Measurements from ENCODE around the gene TTC39C.

- no peak for TF ChIP-seq CTCF (conservative IDR thresholded peaks at IDR 0.05)
- TF ChIP-seq ZFX (IDR thresholded peaks at IDR 0.05): no peak
Observed at GRCh38 chr18:24078391-24078790, 63.8 kb downstream of the TTC39C start.
